Fibroblast of villous mesenchyme (primary cell): ENCODE data around the gene MRGPRX2. TPM values are rescaled to one million over a fixed set of nuclear protein-coding genes. Genes with fewer than 3 reads are reported as not detected.

Experiments
- DNase-seq: peaks from one replicate; pipeline ENCODE4 v3.0.0-alpha.2; 2010; ENCODE audit warnings: low read depth
- H3K4me3 ChIP-seq: 2 replicates; pipeline ENCODE4 v1.5.1; 2011; ENCODE audit warnings: low read depth, mild to moderate bottlenecking, low read length
- CTCF ChIP-seq: IDR thresholded peaks from 2 replicates; pipeline ENCODE4 v1.5.1; 2012; ENCODE audit warnings: low read depth, mild to moderate bottlenecking, low read length; ENCODE audit not compliant: insufficient read depth
- total RNA-seq: library from RNA; depleted of rRNA; stranded (reverse); fragments of >200 nt; gene quantifications from 2 replicates; pipeline ENCODE4 v1.2.3, GENCODE V29; 2012

Gene MRGPRX2
- total RNA-seq, 1 donor, result not detected

- no peak for TF ChIP-seq CTCF
- no peak for DNase-seq
- H3K4me3 ChIP-seq, result no peak overlapping the region
Measured at GRCh38 chr11:19059833-19060232, 684 bp downstream of the MRGPRX2 start.

GRCh38 chr11:19055905-19056304 lies 4.6 kb downstream of the MRGPRX2 start:
- no peak for DNase-seq
- no peak overlapping the region for H3K4me3 ChIP-seq
- TF ChIP-seq CTCF, result no peak

DNA sequence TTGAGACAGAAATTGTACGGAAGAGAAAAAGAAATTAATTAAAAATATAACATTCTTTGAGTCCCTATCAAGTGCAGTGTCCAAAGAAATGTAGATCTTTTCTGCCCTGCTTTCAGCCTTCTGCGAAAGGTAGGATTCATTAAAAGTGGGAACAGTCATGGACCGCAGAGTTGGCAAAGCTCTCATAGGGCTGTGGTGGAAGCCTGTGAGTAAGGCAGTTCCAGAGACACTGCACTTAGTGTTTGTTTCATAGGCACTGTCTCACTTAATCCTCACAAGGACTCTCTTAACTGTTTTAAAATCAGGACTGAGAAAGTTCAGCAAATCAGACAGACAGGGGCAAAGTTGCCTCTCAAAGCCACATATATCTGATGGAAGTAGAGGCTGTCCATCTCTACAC lies 5.5 kb downstream of the MRGPRX2 start:
- no peak for DNase-seq
- no peak for TF ChIP-seq CTCF
- no peak overlapping the region for H3K4me3 ChIP-seq

- no peak overlapping the region for H3K4me3 ChIP-seq
- TF ChIP-seq CTCF, result no peak
- no peak for DNase-seq
Measured at GRCh38 chr11:19053909-19054308, 6.6 kb downstream of the MRGPRX2 start.

DNA sequence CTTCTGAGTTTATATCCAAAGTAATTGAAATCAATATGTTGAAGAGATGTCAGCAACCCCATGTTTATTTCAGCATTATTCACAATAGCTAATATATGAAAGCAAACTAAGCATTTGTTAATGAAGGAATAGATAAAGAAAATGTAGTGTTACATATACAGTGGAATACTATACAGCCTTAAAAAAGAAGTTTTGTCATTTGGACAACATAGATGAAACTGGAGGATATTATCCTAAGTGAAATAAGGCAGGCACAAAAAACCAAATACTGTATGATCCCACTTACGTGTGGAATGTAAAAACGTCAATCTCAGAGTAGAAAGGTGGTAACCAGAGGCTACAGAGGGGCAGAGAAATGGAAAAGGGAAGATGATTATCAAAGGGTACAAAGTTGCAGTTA lies 10.2 kb downstream of the MRGPRX2 start:
- no peak for TF ChIP-seq CTCF
- no peak overlapping the region for H3K4me3 ChIP-seq
- no peak for DNase-seq

DNA sequence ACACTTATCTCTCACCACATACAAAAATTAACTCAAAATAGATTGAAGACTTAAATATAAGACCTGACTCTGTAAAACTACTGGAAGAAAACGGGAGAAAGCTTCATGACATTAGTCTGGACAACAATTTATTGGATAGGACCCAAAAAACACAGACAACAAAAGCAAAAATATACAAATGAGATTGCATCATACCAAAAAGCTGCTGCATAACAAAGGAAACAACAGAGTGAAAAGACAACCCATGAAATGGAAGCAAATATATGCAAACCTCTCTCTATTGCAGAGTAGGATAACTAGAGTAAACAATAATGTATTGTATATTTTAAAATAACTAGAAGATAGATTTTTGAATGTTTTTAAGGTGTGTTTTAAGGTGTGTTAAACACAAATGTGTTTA lies 11.2 kb downstream of the MRGPRX2 start:
- no peak for TF ChIP-seq CTCF
- DNase-seq, result no peak
- no peak overlapping the region for H3K4me3 ChIP-seq

- no peak overlapping the region for H3K4me3 ChIP-seq
- DNase-seq, result no peak
- TF ChIP-seq CTCF, result no peak
Measured at GRCh38 chr11:19040051-19040450, 20.5 kb downstream of the MRGPRX2 start.
